ENCODE measurements around the gene BLVRA.

DNA sequence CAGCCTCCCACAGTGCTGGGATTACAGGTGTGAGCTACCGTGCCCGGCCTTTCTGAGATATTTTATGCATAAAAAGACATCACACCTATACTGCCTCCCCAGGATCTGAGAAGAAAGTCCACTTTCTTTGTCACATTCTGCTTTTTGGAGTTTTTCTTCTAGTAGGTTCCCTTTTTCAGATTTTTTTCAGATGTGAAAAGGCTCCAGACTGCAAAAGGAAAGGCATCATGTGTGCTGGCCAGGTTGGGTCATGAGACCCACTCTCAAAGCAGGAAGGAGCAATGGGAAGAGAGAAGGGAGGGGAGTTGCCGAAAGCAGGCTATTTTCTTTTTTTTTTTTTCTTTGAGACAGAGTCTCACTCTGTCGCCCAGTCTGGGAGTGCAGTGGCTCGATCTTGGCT lies 10.8 kb downstream of the BLVRA start:
- TF ChIP-seq POLR2A (IDR thresholded peaks at IDR 0.05; ENCODE audit: low read length) = no peak
- no peak for TF ChIP-seq GATA1 (IDR thresholded peaks at IDR 0.05; ENCODE audit: low read depth, low read length)

All from erythroblast (primary cell).